H1 (cell line): ENCODE results near the gene CSF1. TPM values are rescaled to one million over a fixed set of nuclear protein-coding genes. Genes with fewer than 3 reads are reported as not detected.

ENCODE experiments used
- CTCF ChIA-PET: fragments of 300-600 bp; sonication (Branson Sonifier 250); formaldehyde crosslinking; loops from one replicate; lab custom pipeline; 2021; ENCODE audit not compliant: partially characterized antibody; lab: Charles Lee
- POLR2A ChIA-PET: fragments of 300-600 bp; sonication (Branson Sonifier 250); formaldehyde crosslinking; loops from one replicate; lab custom pipeline; 2021; ENCODE audit warnings: inconsistent platforms; ENCODE audit not compliant: partially characterized antibody; lab: Charles Lee
- DNase-seq, 2 experiments: peaks; one replicate each; pipeline versions ENCODE4 v3.0.0 to v3.0.0-alpha.2; 2010 to 2022; ENCODE audit warnings: low spot score in 2 of 2, low read depth in 1 of 2, mixed read lengths in 1 of 2
- FAIRE-seq: peaks from 2 replicates; lab custom pipeline; 2011; peaks lifted over from hg19 to GRCh38; lab: Jason Lieb, UNC
- H2AFZ ChIP-seq: 2 replicates; pipeline ENCODE4 v1.8.1; 2012; ENCODE audit warnings: low read length, inconsistent platforms
- H2AK5ac ChIP-seq: 2 replicates; pipeline ENCODE4 v1.6.1; 2013; ENCODE audit warnings: low read depth, low read length
- H2BK120ac ChIP-seq: replicated peaks from 2 replicates; pipeline ENCODE3; 2013; ENCODE audit warnings: low read depth, low read length, inconsistent platforms
- H2BK12ac ChIP-seq: 2 replicates; pipeline ENCODE4 v1.6.1; 2013; ENCODE audit warnings: low read depth, low read length
- H2BK15ac ChIP-seq: 2 replicates; pipeline ENCODE4 v1.6.1; 2013; ENCODE audit warnings: low read length
- H2BK20ac ChIP-seq: 2 replicates; pipeline ENCODE4 v1.6.1; 2013; ENCODE audit warnings: low read length
- H2BK5ac ChIP-seq: 2 replicates; pipeline ENCODE4 v1.6.1; 2013; ENCODE audit warnings: low read depth, low read length
- H3K14ac ChIP-seq: 2 replicates; pipeline ENCODE4 v1.6.1; 2013; ENCODE audit warnings: inconsistent platforms; ENCODE audit not compliant: insufficient read length
- H3K18ac ChIP-seq: 2 replicates; pipeline ENCODE4 v1.6.1; 2013; ENCODE audit warnings: low read length; ENCODE audit errors: extremely low read depth
- H3K23ac ChIP-seq: 2 replicates; pipeline ENCODE4 v1.6.1; 2013; ENCODE audit warnings: inconsistent platforms; ENCODE audit not compliant: insufficient read length
- H3K23me2 ChIP-seq: 2 replicates; pipeline ENCODE4 v1.6.1; 2013; ENCODE audit warnings: low read depth, low read length
- H3K27ac ChIP-seq: 2 replicates; pipeline ENCODE4 v1.6.1; 2011; ENCODE audit warnings: low read depth, low read length, inconsistent platforms
- H3K27me3 ChIP-seq, 4 experiments: replicated peaks in 1 of 4; 1 replicate in 1 of 4; 2 replicates in 3 of 4; pipeline versions ENCODE4 v1.6.1 to v1.8.1; 2011 to 2013; ENCODE audit warnings: low read length in 3 of 4, mild to moderate bottlenecking in 3 of 4, inconsistent platforms in 2 of 4, mixed read lengths in 2 of 4, moderate library complexity in 1 of 4; ENCODE audit not compliant: control insufficient read depth in 3 of 4, insufficient read depth in 3 of 4; ENCODE audit errors: extremely low read depth in 1 of 4
- H3K36me3 ChIP-seq, 4 experiments: 2 replicates each; pipeline versions ENCODE4 v1.6.1 to v1.8.1; 2011 to 2013; ENCODE audit warnings: mild to moderate bottlenecking in 4 of 4, low read length in 3 of 4, moderate library complexity in 2 of 4, control low read depth in 1 of 4, inconsistent platforms in 1 of 4; ENCODE audit not compliant: insufficient read depth in 4 of 4, control insufficient read depth in 2 of 4
- H3K4ac ChIP-seq: replicated peaks from 2 replicates; pipeline ENCODE3; 2013; ENCODE audit warnings: low read length, low read depth, mixed read lengths, inconsistent platforms; ENCODE audit not compliant: insufficient read length
- H3K4me1 ChIP-seq, 4 experiments: replicated peaks in 1 of 4; 1 replicate in 1 of 4; 2 replicates in 3 of 4; pipeline versions ENCODE4 v1.6.1 to v1.8.1; 2011 to 2013; ENCODE audit warnings: low read length in 3 of 4, inconsistent platforms in 2 of 4, mixed read lengths in 1 of 4; ENCODE audit not compliant: insufficient read depth in 4 of 4, control insufficient read depth in 3 of 4
- H3K4me2 ChIP-seq, 2 experiments: 2 replicates each; pipeline versions ENCODE4 v1.6.1 to v1.8.1; 2011 to 2013; ENCODE audit warnings: low read depth in 2 of 2, low read length in 2 of 2, control low read depth in 1 of 2, inconsistent platforms in 1 of 2, mild to moderate bottlenecking in 1 of 2; ENCODE audit not compliant: insufficient read depth in 1 of 2
- H3K4me3 ChIP-seq, 4 experiments: fragments of 200-600, 300-600 bp in 1 of 4; sonication (generic), shearing (Covaris generic), sonication (Bioruptor Twin) in 1 of 4; 2 replicates each; pipeline versions ENCODE4 v1.5.1 to v1.8.1; 2011 to 2016; ENCODE audit warnings: low read length in 4 of 4, low read depth in 3 of 4, control low read depth in 2 of 4, inconsistent platforms in 2 of 4, mild to moderate bottlenecking in 2 of 4, mixed read lengths in 1 of 4, moderate library complexity in 1 of 4; ENCODE audit not compliant: insufficient read depth in 2 of 4; ENCODE audit errors: extremely low read depth in 1 of 4
- H3K56ac ChIP-seq: replicated peaks from 2 replicates; pipeline ENCODE3; 2013; ENCODE audit warnings: low read depth, mild to moderate bottlenecking, mixed read lengths, low read length, inconsistent platforms; ENCODE audit not compliant: insufficient read length
- H3K79me1 ChIP-seq: 2 replicates; pipeline ENCODE4 v1.6.1; 2013; ENCODE audit warnings: low read depth, low read length, control low read depth
- H3K79me2 ChIP-seq, 2 experiments: 2 replicates each; pipeline versions ENCODE4 v1.6.1 to v1.8.1; 2012 to 2013; ENCODE audit warnings: low read length in 2 of 2, mild to moderate bottlenecking in 2 of 2, inconsistent platforms in 1 of 2; ENCODE audit not compliant: insufficient read depth in 2 of 2, control insufficient read depth in 1 of 2
- H3K9ac ChIP-seq, 4 experiments: replicated peaks in 1 of 4; 1 replicate in 1 of 4; 2 replicates in 3 of 4; pipeline versions ENCODE4 v1.6.1 to v1.8.1; 2011 to 2013; ENCODE audit warnings: low read depth in 3 of 4, low read length in 3 of 4, control low read depth in 2 of 4, mild to moderate bottlenecking in 2 of 4, moderate library complexity in 2 of 4, inconsistent platforms in 1 of 4; ENCODE audit errors: extremely low read depth in 1 of 4
- H3K9me3 ChIP-seq, 2 experiments: 2 replicates each; pipeline versions ENCODE4 v1.6.1 to v1.8.1; 2012 to 2013; ENCODE audit warnings: mild to moderate bottlenecking in 2 of 2, moderate library complexity in 2 of 2, control low read depth in 1 of 2, inconsistent platforms in 1 of 2, low read depth in 1 of 2, low read length in 1 of 2, mixed read lengths in 1 of 2; ENCODE audit not compliant: insufficient read depth in 2 of 2
- H4K20me1 ChIP-seq, 2 experiments: replicated peaks in 1 of 2; 2 replicates each; pipeline versions ENCODE3 to v1.8.1; 2011 to 2013; ENCODE audit warnings: inconsistent platforms in 2 of 2, low read length in 2 of 2, mild to moderate bottlenecking in 1 of 2; ENCODE audit not compliant: insufficient read depth in 2 of 2, control insufficient read depth in 1 of 2
- H4K5ac ChIP-seq: 2 replicates; pipeline ENCODE4 v1.6.1; 2013; ENCODE audit warnings: low read length, low read depth, mixed read lengths, inconsistent platforms; ENCODE audit not compliant: insufficient read length
- H4K8ac ChIP-seq: 2 replicates; pipeline ENCODE4 v1.8.0; 2013; ENCODE audit warnings: mild to moderate bottlenecking, moderate library complexity, low read length, inconsistent platforms; ENCODE audit not compliant: insufficient read depth; ENCODE audit errors: extremely low read depth
- H4K91ac ChIP-seq: replicated peaks from 2 replicates; pipeline ENCODE3; 2013; ENCODE audit warnings: low read length, mixed read lengths, inconsistent platforms; ENCODE audit not compliant: insufficient read length
- EGR1 ChIP-seq: IDR thresholded peaks from 2 replicates; pipeline ENCODE4 v1.6.1; 2011; ENCODE audit warnings: low read depth, low read length, borderline replicate concordance
- SP2 ChIP-seq: IDR thresholded peaks from 2 replicates; pipeline ENCODE4 v1.6.1; 2012; ENCODE audit warnings: mild to moderate bottlenecking, low read length, inconsistent platforms
- SP4 ChIP-seq: IDR thresholded peaks from 2 replicates; pipeline ENCODE4 v1.6.1; 2012; ENCODE audit warnings: low read length, inconsistent platforms
- YY1 ChIP-seq: IDR thresholded peaks from 2 replicates; pipeline ENCODE4 v1.6.1; 2011; ENCODE audit warnings: low read depth, mild to moderate bottlenecking, low read length
- WGBS, 2 experiments: shearing (Covaris generic) in 1 of 2; methylation state at CpG; one replicate each; pipeline versions ENCODE4 v1.1.6 to v1.1.7; 2013 to 2015; ENCODE audit warnings: low lambda C conversion rate in 2 of 2, mixed read lengths in 2 of 2, inconsistent platforms in 1 of 2, low coverage in 1 of 2, missing lambda C conversion rate in 1 of 2; ENCODE audit not compliant: insufficient replicate concordance in 2 of 2, insufficient coverage in 1 of 2, insufficient read length in 1 of 2; ENCODE audit errors: extremely low coverage in 1 of 2, missing lambda C conversion rate in 1 of 2; 5-methylcytosine and 5-hydroxymethylcytosine counted together
- polyA plus RNA-seq, 7 experiments: library from polyadenylated mRNA; depleted of rRNA in 3 of 7; stranded (reverse) in 5 of 7; unstranded in 2 of 7; fragments of >200 nt in 5 of 7; fragments of 200-250 nt in 2 of 7; gene quantifications; 1 replicate in 5 of 7; 2 replicates in 1 of 7; 4 replicates in 1 of 7; pipeline versions ENCODE4 v1.2.1 to v1.2.3, GENCODE V29; 2011 to 2013; ENCODE audit warnings: missing spikeins in 2 of 7, mixed read lengths in 2 of 7
- total RNA-seq: library from RNA; stranded (reverse); fragmentation: NEBNext Ultra II Directional; extraction: Animal tissue kit (Norgen Biotek cat#: 25700); gene quantifications from 2 replicates; pipeline ENCODE4 v1.2.1, GENCODE V29; 2021

CSF1 gene
- total and polyA plus RNA-seq, 2 of the 8 experiments (the other 6 are each of a cell fraction or from before 2014, with no cell fraction given): 3.3 to 5.4 TPM

- no peak overlapping the region for H4K8ac ChIP-seq
- no peak overlapping the region for H3K14ac ChIP-seq
- H3K18ac ChIP-seq: no peak overlapping the region
- H2AK5ac ChIP-seq: no peak overlapping the region
- H2AFZ ChIP-seq: no peak overlapping the region
- H3K27ac ChIP-seq: no peak overlapping the region
- ChIA-PET POLR2A (no interaction called here), CTCF (interaction anchor here (9.9 to 20.1 kb wide), 3 partner anchors 13 to 152 kb away, joined by 94 to 333 read pairs (median 113); partner anchors contain the start of genes AHCYL1 and CSF1)
- H3K23me2 ChIP-seq: no peaks in the 10 kb centered on the region
- 0 out of 2 replicates have a peak overlapping the region, but pooled peaks have one; percentile 39 for H2BK12ac ChIP-seq
- FAIRE-seq (no peak), DNase-seq (no peak)
- peaks cover 4 to 9% (median 5%) of the 10 kb centered on the region in 4 experiments; a peak in 6 of 7 replicates for H3K4me1 ChIP-seq
- no peaks in the 10 kb centered on the region for H4K20me1 ChIP-seq
- H3K9me3 ChIP-seq: no peaks in the 10 kb centered on the region
- H3K4ac ChIP-seq: no peak overlapping the region
- H4K5ac ChIP-seq: no peak overlapping the region
- H3K56ac ChIP-seq: no peak overlapping the region
- no peaks in the 10 kb centered on the region for H3K79me1 ChIP-seq
- H3K9ac ChIP-seq: no peak overlapping the region
- no peak for TF ChIP-seq EGR1
- no peak for TF ChIP-seq SP2
- no peak for TF ChIP-seq YY1
- no peak for TF ChIP-seq SP4
- no peak overlapping the region for H3K4me2 ChIP-seq
- no peaks in the 10 kb centered on the region for H3K79me2 ChIP-seq
- no peak overlapping the region for H2BK5ac ChIP-seq
- H3K23ac ChIP-seq: no peak overlapping the region
- no peaks in the 10 kb centered on the region for H3K36me3 ChIP-seq
- no peak overlapping the region for H2BK15ac ChIP-seq
- H3K27me3 ChIP-seq: no peaks in the 10 kb centered on the region
- H4K91ac ChIP-seq: no peak overlapping the region
- H2BK120ac ChIP-seq: no peak overlapping the region
- no peak overlapping the region for H2BK20ac ChIP-seq
- H3K4me3 ChIP-seq: no peak overlapping the region
- 84% methylated on average over 8 of the region's 8 CpGs; no CpG with 5 or more reads in 1 of the 2 experiments for WGBS, 2 experiments
These were observed 18.0 kb downstream of the CSF1 start for GRCh38 chr1:109928591-109929111.
